ENCODE data around the gene ANGPTL7. TPM values are rescaled to one million over a fixed set of nuclear protein-coding genes. Genes with fewer than 3 reads are reported as not detected.

The ANGPTL7 gene
- total RNA-seq (not detected), polyA plus RNA-seq (not detected), total RNA-seq (0 to 0.09 (median 0) reads per million in 6 experiments)

GRCh38 chr1:11188858-11189451 lies at the start of gene ANGPTL7:
TSS of gene ANGPTL7 (plus strand) at chr1:11189355. CDS start at chr1:11189580, 225 bp downstream.
- peak within 1 kb of the TSS in 3 of 10 donors; percentile 6 to 41 (median 40) for H3K27ac Mint-ChIP-seq
- no peak within 1 kb of the TSS for H3K4me3 Mint-ChIP-seq
- peaks cover 0 to 4% (median 1%) of the 10 kb centered on the region in 4 donors for H3K4me1 Mint-ChIP-seq
- ATAC-seq (no peak), DNase-seq (no peak)
- POLR2A ChIA-PET, result no interaction called here
- no peaks in the 10 kb centered on the region for H3K9me3 Mint-ChIP-seq
- peaks cover 3 to 85% (median 4%) of the 10 kb centered on the region in 3 donors for H3K36me3 Mint-ChIP-seq
- no peaks in the 10 kb centered on the region for H3K27me3 Mint-ChIP-seq

- H3K9me3 Mint-ChIP-seq, result no peaks in the 10 kb centered on the region
- H3K4me1 Mint-ChIP-seq, result no peaks in the 10 kb centered on the region
- peak overlapping the region in 1 of 10 donors; percentile 19 for H3K27ac Mint-ChIP-seq
- no peak overlapping the region for H3K4me3 Mint-ChIP-seq
- DNase-seq (no peak), ATAC-seq (no peak)
- H3K27me3 Mint-ChIP-seq, result no peaks in the 10 kb centered on the region
- POLR2A ChIA-PET, result no interaction called here
- peaks cover 0 to 84% (median 32%) of the 10 kb centered on the region in 3 donors for H3K36me3 Mint-ChIP-seq
Measured at GRCh38 chr1:11142618-11143391, 46.4 kb upstream of the ANGPTL7 start.

- Mint-ChIP-seq H3K9me3 (no peaks in the 10 kb centered on the region), H3K4me1 (no peaks in the 10 kb centered on the region), H3K36me3 (peaks cover 0 to 84% (median 32%) of the 10 kb centered on the region in 3 donors), H3K4me3 (no peak overlapping the region), H3K27me3 (no peaks in the 10 kb centered on the region), H3K27ac (peak overlapping the region in 1 of 10 donors; percentile 19)
- POLR2A ChIA-PET, result no interaction called here
- ATAC-seq, result no peak
- no peak for DNase-seq
Measured at GRCh38 chr1:11143401-11143800, 45.8 kb upstream of the ANGPTL7 start.

GRCh38 chr1:11143907-11144306 lies 45.2 kb upstream of the ANGPTL7 start:
- Mint-ChIP-seq H3K9me3 (no peaks in the 10 kb centered on the region), H3K36me3 (peaks cover 0 to 83% (median 29%) of the 10 kb centered on the region in 3 donors), H3K4me3 (no peak overlapping the region), H3K27ac (no peak overlapping the region), H3K27me3 (no peaks in the 10 kb centered on the region), H3K4me1 (no peaks in the 10 kb centered on the region)
- ATAC-seq, result no peak
- DNase-seq, result no peak
- POLR2A ChIA-PET, result no interaction called here

GRCh38 chr1:11144570-11145256 lies 44.4 kb upstream of the ANGPTL7 start:
- Mint-ChIP-seq H3K27ac (no peak overlapping the region), H3K4me3 (no peak overlapping the region), H3K27me3 (no peaks in the 10 kb centered on the region), H3K4me1 (no peaks in the 10 kb centered on the region), H3K36me3 (peaks cover 0 to 83% (median 29%) of the 10 kb centered on the region in 3 donors), H3K9me3 (no peaks in the 10 kb centered on the region)
- POLR2A ChIA-PET, result no interaction called here
- no peak for ATAC-seq
- DNase-seq, result no peak

GRCh38 chr1:11145741-11146140 lies 43.4 kb upstream of the ANGPTL7 start:
- no peaks in the 10 kb centered on the region for H3K27me3 Mint-ChIP-seq
- POLR2A ChIA-PET, result no interaction called here
- H3K4me3 Mint-ChIP-seq, result no peak overlapping the region
- DNase-seq, result no peak
- no peak for ATAC-seq
- H3K4me1 Mint-ChIP-seq, result no peaks in the 10 kb centered on the region
- no peak overlapping the region for H3K27ac Mint-ChIP-seq
- peaks cover 0 to 85% (median 32%) of the 10 kb centered on the region in 3 donors for H3K36me3 Mint-ChIP-seq
- H3K9me3 Mint-ChIP-seq, result no peaks in the 10 kb centered on the region

- POLR2A ChIA-PET, result no interaction called here
- no peak for DNase-seq
- H3K36me3 Mint-ChIP-seq, result peaks cover 0 to 90% (median 35%) of the 10 kb centered on the region in 3 donors
- no peaks in the 10 kb centered on the region for H3K4me1 Mint-ChIP-seq
- no peak for ATAC-seq
- no peak overlapping the region for H3K4me3 Mint-ChIP-seq
- no peaks in the 10 kb centered on the region for H3K9me3 Mint-ChIP-seq
- H3K27me3 Mint-ChIP-seq, result no peaks in the 10 kb centered on the region
- no peak overlapping the region for H3K27ac Mint-ChIP-seq
Measured at GRCh38 chr1:11147197-11147770, 41.9 kb upstream of the ANGPTL7 start.

GRCh38 chr1:11150326-11150725 lies 38.8 kb upstream of the ANGPTL7 start:
- ATAC-seq (no peak), DNase-seq (no peak)
- peaks cover 0 to 85% (median 35%) of the 10 kb centered on the region in 3 donors for H3K36me3 Mint-ChIP-seq
- H3K9me3 Mint-ChIP-seq, result no peaks in the 10 kb centered on the region
- no peak overlapping the region for H3K4me3 Mint-ChIP-seq
- peak overlapping the region in 1 of 10 donors; percentile 43 for H3K27ac Mint-ChIP-seq
- no peaks in the 10 kb centered on the region for H3K27me3 Mint-ChIP-seq
- H3K4me1 Mint-ChIP-seq, result no peaks in the 10 kb centered on the region
- POLR2A ChIA-PET, result no interaction called here

- POLR2A ChIA-PET, result no interaction called here
- Mint-ChIP-seq H3K27me3 (no peaks in the 10 kb centered on the region), H3K27ac (peak overlapping the region in 1 of 10 donors; percentile 4), H3K4me1 (no peaks in the 10 kb centered on the region), H3K9me3 (no peaks in the 10 kb centered on the region), H3K4me3 (no peak overlapping the region), H3K36me3 (peaks cover 0 to 84% (median 33%) of the 10 kb centered on the region in 3 donors)
- ATAC-seq (no peak), DNase-seq (no peak)
Measured at GRCh38 chr1:11151114-11151513, 38.0 kb upstream of the ANGPTL7 start.

GRCh38 chr1:11151826-11152612 lies 37.1 kb upstream of the ANGPTL7 start:
- H3K4me3 Mint-ChIP-seq, result no peak overlapping the region
- DNase-seq, result no peak
- H3K36me3 Mint-ChIP-seq, result peaks cover 5 to 83% (median 33%) of the 10 kb centered on the region in 3 donors
- POLR2A ChIA-PET, result no interaction called here
- no peak overlapping the region for H3K27ac Mint-ChIP-seq
- H3K4me1 Mint-ChIP-seq, result no peaks in the 10 kb centered on the region
- H3K27me3 Mint-ChIP-seq, result no peaks in the 10 kb centered on the region
- no peak for ATAC-seq
- no peaks in the 10 kb centered on the region for H3K9me3 Mint-ChIP-seq

- Mint-ChIP-seq H3K4me1 (no peaks in the 10 kb centered on the region), H3K27me3 (no peaks in the 10 kb centered on the region), H3K27ac (peak overlapping the region in 1 of 10 donors; percentile 56), H3K36me3 (peaks cover 5 to 82% (median 29%) of the 10 kb centered on the region in 3 donors), H3K9me3 (no peaks in the 10 kb centered on the region), H3K4me3 (no peak overlapping the region)
- POLR2A ChIA-PET, result no interaction called here
- no peak for ATAC-seq
- no peak for DNase-seq
Measured at GRCh38 chr1:11152755-11153154, 36.4 kb upstream of the ANGPTL7 start.

- Mint-ChIP-seq H3K27me3 (no peaks in the 10 kb centered on the region), H3K36me3 (peaks cover 5 to 82% (median 30%) of the 10 kb centered on the region in 3 donors)
Measured at GRCh38 chr1:11153184-11153583, 36.0 kb upstream of the ANGPTL7 start.

More at GRCh38 chr1:11153184-11153583, 36.0 kb upstream of the ANGPTL7 start:
- no peak overlapping the region for H3K4me3 Mint-ChIP-seq
- DNase-seq (no peak), ATAC-seq (no peak)
- no peaks in the 10 kb centered on the region for H3K9me3 Mint-ChIP-seq
- H3K4me1 Mint-ChIP-seq, result peaks cover 0 to under 1% (median 0%) of the 10 kb centered on the region in 4 donors
- POLR2A ChIA-PET, result no interaction called here
- H3K27ac Mint-ChIP-seq, result peak overlapping the region in 1 of 10 donors; percentile 56
